GM18861 (cell line): ENCODE measurements around the gene SPPL3.
"Not testable (repeated sequence)": the region's sequence is repeated elsewhere in the genome, so short reads cannot be mapped to it uniquely, and the experiment has no call there.

ENCODE experiments used
- ATAC-seq: cut with Tn5 transposase; IDR thresholded peaks from one replicate; pipeline ENCODE4 v1.9.1; 2021; ENCODE audit not compliant: unreplicated experiment

Gene SPPL3

DNA sequence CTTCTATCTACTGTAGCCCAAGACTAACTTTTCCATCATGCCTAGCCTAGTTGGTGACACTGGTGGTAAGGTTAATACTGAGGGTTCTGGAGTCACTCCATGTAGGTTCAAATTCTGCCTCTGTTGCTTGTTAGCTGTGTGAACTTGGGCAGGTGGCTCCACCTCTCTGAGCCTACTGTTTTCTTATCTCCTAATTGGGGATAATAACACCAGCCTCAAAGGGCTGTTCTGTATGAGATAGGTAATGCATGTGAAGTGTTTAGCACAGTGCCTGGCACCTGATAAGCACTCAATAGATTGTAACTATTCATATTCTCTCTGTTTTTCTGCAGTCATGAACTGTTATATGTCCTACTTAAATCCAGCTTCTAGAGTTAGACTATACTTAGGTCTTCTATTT lies 17.5 kb upstream of the SPPL3 start:
- no peak for ATAC-seq

DNA sequence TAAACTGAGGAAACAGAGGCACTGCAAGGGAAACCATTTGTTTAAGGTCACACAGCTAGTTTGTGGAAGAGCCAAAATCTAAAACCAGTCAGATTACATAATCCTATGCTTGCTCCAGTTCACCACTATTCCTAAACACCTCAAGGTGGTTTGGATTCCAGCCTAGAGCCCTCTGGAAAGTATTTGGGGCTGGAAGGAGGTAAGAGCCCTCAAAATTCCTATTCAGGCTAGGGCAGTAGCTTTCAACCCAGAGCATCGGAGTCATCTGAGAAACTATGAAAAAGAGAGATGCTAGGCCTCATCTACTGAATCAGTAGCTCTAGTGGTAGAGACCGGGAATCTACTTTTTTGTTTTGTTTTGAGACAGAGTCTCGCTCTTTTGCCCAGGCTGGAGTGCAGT lies 16.0 kb upstream of the SPPL3 start:
- ATAC-seq = no peak

DNA sequence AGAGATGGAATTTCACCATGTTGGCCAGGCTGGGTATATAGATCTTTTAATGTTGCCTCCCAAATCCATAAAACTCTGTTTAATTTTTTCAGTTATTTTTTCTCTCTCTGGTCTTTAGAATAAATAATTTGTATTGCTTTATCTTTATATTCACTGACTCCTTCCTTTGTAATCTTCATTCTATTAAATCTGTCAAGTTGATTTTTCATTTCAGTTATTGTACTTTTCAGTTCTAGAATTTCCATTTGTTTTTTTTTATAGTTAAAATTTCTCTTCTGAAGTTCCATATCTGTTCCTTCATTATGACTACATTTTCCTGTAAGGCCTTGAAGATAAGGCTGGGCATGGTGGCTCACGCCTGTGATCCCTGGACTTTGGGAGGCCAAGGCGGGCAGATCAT lies 13.6 kb upstream of the SPPL3 start:
- ATAC-seq = no peak

DNA sequence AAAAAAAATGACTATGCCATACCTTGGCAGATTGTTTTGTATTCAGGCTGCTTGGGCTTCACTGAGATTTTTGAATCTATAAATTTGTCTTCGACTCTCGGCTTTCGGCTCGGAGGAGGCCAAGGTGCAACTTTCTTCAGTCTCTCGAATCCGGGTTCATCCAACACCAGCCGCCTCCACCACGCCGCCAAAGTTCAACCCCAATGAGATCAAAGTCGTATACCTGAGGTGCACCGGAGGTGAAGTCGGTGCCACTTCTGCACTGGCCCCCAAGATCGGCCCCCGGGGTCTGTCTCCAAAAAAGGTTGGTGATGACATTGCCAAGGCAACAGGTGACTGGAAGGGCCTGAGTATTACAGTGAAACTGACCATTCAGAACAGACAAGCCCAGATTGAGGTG lies 12.4 kb upstream of the SPPL3 start:
- no peak for ATAC-seq

DNA sequence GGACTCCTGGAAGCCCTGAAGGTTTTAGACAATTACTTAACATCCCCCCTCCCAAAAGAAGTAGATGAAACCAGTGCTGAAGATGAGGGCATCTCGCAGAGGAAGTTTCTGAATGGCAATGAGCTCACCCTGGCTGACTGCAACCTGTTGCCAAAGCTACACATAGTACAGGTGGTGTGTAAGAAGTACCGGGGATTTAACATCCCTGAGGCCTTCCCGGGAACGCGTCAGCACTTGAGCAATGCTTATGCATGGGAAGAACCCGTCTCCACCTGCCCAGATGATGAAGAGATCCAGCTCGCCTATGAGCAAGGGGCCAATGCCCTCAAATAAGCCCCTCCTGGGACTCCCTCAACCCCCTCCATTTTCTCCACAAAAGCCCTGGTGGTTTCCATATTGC lies 10.6 kb upstream of the SPPL3 start:
- no peak for ATAC-seq

DNA sequence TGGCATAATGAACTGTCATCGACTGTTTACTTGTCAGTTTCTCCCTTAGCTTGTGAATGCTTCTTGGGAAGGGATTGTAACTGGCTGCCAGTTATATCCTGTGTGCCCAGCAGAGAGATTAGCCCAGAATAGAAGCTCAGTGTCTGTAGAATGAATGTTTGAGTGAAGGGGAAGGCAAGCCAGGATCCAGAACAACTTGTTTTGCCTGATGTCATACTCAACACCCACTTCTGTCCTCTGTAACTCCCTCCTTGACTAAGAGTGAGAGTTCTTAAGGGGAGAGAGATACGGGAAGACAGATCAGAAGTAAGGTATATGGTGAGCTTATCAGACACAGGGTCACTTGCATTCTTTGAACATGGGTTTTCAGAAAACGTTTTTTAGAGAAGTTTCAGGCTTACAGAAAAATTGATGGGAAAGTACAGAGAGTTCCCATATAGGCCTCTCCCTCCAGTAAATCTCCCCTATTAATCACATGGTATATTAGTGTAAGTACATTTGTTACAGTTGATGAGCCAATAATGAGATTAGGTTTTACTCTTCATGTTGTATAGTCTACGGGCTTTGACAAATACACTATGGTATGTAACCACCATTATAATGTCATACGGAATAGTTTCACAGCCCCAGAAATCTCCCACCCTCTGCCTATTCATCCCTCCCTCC lies 5.6 kb upstream of the SPPL3 start:
- no peak for ATAC-seq

DNA sequence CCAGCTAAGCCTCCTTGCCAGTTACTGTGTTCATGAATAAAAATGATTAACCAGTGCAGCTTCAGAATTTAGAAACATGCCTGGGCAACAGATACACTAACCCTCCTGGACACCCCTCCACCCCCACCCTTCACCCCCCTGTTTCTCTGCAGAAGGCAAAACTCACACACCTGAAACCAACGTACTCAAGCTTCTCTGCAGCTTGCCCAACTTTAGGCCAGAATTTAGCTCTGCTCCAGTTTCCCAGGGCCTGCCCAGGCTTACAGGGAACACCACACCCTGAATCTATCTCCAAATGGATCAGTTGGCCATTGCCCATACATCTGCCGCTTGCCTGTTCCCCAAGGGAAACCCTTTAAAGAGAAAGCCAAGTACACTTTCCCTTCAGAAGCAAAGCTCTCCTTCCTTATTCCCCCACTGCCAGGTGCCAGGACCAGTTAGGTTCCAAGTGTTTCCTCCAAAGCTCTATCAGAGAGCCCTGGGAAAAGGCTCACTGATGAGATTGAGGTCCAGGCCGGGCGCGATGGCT lies 1.8 kb upstream of the SPPL3 start:
- no peak for ATAC-seq

DNA sequence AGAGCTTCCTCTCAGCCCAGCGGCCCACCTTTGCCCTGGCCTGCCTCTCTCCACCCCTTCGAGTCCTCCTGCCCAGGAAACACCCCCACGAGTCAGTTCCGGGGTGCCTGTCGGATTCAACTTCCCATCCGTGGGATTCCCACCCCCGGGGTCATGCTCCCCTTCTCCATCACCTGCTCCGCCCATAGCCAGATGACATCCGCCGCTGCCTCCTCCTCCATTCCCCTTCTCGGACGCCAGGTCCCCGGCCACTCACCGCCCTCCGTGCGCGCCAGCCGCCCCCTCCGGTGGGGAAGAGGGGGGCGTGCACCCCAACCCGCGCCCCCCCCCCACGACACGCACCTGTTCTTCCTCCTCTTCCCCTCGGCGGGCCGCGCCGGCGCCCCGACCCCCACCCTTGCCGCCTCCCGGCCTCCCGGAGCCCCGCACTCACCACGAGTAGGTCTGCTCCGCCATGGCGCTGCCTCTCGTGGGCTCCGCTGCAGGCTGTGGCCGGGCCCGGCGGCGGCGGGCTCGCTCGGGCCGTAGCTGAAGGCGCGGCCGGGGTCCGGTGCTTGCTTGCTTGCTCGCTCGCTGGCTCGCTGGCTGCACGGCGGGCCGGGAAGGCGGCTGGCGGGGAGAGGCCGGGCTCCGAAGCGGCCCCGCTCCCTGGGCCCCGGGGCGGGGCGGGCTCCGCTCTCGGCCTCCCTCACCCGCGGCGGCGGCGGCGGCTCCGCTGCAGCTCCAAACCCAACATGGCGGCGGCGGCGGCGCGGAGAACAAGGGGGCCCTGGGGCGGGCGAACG lies 554 bp downstream of the SPPL3 start:
- ATAC-seq = peak; percentile 31

DNA sequence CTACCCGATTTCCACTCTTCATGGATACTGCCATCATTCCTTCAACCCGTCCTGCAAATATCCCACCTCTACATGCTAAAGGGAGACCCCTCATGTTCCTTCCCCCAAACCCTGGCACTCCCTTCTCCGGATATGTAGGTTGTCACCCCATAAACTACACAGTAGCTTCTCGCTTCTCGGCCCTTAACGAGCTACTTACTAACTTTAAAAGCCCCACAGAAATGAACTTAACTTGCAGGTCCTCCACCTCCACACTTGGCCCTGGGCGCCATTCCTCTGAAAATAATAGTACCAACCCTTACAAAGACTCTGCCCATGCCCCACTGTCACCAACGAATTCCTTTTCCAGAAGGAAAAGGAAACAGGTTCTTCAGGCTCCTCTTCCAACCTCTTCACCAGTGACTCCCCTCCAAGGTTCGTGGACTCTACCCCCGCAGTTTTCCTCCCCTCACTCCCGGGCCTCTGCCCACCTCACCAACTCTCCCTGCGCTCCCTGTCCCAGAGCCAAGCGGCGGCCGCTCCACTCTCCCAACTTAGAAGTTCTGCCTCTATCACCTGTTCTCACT lies 1.2 kb downstream of the SPPL3 start:
- ATAC-seq = no peak

DNA sequence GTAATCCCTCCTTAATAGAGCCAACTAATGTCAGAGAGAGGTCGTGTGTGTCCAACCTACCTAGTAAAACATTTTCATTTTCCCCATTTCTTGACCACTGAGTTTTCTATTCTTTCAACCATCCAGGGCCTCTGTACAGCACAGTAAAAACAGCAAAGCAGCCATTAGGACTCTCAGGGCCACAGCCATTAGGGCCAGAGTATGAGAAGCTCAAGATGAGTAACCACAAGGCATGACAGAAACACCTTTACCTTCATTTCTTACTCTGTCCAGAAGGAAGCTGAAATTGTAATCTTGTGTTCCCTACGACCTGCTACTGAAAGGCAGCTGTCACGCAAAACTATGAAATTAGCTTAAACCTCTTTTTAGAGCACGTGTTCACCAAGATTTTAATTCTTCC lies 2.3 kb downstream of the SPPL3 start:
- ATAC-seq = no peak

DNA sequence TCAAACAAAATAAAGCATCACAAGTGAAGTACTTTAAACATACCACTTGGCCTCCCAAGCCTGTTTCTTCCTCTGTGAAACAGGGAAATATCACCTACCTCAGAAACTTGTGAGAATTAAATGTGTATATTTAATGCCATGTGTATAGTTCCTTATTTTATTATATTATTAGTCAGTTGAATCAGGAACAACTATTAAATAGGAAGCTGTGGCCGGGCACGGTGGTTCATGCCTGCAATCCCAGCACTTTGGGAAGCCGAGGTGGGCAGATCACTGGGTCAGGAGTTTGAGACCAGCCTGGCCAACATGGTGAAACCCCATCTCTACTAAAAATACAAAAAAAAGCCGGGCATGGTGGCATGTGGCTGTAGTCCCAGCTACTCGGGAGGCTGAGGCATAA lies 3.1 kb downstream of the SPPL3 start:
- not testable (repeated sequence) for ATAC-seq

DNA sequence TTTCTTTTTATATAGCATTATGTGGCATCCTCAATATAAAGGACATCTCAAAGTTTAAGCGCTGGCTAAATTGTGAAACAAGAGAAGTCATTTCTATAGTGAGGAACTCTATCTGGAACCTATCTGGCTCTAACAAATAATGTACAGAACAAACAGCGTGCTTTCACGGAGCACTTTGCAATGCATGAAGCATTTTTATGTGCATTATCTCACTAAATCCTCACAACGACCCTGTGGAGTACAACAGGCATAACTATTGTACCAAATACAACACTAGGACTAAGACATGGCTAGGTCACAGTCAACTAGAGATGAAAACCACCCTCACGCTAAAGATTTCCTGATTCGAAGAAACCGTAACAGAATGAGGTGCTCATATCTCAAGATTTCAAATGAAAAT lies 8.6 kb downstream of the SPPL3 start:
- no peak for ATAC-seq

DNA sequence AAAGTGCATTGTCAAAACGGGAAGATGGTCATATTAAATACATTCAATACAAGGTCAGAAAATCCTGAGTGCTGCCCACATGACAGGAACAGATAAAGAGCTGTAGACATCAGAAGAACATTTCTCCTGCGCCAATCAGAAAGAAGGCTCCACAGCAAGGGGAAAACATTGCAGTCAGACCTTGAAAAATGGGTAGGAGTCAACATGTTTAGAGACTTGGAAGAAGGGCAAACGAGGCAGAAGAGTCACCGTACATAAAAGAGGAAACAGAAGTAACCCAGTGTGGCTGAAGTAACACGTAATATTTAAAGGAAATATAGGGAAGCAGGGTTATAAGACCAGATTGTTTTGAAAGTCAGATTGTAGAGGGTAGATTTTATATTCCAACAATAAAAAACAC lies 11.9 kb downstream of the SPPL3 start:
- no peak for ATAC-seq

DNA sequence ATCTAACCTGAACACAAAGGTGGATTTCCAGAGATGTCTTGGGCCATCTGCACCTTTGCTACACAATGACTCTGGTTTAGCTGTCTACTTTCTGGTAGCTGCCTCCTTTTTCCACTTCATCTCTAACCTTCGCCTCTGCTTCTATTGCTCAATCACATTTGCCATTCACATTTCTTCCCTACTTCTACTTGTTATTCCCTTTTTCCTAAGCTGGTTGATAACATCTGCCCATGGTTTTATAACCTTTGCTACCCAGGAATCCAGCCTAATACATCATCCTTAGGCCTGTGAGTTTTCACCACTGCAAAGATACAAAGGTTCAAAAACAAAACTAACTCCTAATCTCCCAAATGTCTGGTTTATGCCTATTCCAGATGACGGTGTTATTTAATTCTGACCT lies 13.2 kb downstream of the SPPL3 start:
- no peak for ATAC-seq

DNA sequence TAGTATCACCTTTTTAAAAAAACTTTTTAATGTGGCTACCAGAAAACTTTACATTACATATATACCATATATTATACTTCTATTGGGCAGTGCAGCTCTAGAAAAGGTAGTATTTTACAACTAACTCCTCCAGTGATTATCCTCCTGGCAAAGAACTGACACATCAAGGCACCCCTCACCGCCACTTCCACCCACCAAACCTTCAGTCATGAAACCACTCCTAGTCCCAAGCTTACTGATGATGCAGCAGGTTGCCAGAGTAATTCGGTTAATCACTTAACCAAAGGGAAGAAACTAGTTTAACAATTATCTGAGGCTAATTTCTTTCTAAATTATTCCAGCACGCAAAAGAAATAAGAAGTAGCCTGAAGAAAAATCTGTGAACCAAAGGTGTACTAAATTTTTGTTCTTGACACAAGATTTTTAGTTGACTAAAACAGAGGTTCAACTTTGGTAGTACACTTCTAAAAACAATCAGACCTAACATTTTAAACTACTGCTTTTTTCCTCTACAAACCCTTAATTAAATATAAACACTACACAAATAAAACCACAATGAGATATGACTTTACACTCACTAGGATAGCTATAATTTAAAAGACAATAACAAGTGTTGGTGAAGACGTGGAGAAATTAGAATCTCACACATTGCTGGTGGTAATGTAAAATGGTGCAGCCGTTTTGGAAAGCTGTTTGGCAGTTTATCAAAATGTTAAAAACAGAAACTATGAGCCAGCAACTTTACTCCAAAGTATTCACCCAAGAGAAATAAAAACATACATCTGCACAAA lies 16.7 kb downstream of the SPPL3 start:
- ATAC-seq = no peak

DNA sequence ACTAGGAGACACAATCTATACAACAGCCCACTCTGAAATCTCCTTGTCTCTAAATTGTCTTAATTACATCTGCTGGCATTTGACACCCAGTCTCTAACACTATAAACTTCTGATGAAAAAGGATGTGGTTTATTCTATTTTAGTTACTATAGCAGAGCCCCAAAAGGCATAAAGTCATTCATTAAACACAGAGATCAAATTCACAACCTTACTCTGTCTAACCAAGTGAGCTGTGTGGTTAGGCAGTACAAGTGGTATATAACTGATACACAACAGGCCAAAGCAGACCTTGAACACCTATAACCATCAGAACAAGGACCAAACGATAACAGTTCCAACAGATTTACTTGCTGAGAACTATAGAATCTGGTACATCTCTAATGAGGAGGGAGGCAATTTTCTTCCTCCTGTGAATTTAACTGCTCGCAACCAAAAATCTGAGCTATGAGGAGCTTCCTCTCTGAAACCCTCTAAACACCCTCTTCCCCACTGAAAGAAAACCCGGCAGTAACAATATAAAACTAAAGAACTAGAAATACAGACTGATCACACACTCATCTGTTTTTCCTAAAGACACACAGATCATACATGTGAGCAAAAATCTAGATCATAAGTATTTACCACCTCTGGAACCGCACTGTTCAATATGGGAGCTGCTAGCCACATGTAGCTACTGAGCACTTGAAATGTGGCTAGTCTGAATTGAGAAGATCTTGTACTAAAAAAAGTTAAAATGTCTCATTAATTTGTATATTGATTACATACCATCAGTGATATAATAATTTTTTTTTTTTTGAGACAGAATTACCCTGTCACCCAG lies 17.7 kb downstream of the SPPL3 start:
- peak; percentile 87 for ATAC-seq

DNA sequence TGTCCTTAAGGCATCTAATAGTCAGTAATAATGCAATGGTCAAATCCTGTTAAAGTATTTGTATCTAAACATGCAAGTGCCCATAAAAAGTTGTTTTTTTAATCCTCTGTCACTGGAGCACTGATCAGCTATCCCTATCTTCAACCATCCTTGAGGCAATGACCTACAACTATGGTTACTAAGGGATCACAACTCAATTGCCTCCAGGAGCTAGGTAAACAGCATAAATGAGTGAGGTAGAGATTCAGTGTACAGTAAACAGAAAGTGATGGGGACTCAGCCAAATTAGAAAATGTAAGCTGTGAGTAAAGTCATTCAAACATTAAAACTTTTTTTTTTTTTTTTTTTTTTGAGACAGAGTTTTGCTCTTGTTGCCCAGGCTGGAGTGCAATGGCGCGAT lies 18.6 kb downstream of the SPPL3 start:
- ATAC-seq = no peak

DNA sequence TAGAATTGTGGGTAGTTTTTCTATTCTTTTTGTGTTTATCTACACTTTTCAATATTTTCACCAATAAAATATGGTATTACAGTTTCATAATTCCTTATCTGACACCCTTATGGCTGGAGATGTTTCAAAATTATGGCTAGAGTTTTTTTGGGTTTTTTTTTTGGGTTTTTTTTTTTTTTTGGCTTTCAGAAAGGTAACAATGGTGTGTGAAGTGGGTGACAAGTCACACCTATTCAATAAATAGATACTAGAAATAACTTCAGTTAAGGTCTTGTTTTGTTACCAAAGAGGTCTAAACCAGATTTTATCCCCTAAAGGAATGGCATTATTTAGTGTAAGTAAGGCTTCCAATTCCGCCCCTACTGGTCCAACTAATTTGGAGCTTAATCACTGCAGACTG lies 19.5 kb downstream of the SPPL3 start:
- ATAC-seq = no peak

DNA sequence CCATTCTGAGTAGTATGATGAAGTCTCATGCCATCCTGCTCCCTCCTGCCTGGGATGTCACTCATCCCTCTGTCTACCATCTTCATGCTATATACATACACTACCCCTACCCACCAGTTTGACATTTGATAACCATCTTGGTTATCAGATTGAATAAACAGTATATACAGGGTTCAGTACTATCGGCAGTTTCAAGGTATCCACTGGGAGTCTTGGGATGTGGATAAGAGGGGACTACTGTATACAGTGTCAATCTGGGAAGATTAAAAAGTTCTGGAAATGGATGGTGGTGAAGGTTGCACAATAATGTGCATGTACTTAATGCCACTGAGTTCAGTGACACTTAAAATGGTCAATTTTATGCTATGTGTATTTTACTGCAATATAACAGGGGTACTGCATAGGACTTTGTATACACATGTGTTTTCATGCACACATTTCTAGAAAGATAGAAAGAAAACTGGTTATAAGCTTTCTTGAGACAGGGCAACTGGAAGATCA lies 22.1 kb downstream of the SPPL3 start:
- no peak for ATAC-seq

DNA sequence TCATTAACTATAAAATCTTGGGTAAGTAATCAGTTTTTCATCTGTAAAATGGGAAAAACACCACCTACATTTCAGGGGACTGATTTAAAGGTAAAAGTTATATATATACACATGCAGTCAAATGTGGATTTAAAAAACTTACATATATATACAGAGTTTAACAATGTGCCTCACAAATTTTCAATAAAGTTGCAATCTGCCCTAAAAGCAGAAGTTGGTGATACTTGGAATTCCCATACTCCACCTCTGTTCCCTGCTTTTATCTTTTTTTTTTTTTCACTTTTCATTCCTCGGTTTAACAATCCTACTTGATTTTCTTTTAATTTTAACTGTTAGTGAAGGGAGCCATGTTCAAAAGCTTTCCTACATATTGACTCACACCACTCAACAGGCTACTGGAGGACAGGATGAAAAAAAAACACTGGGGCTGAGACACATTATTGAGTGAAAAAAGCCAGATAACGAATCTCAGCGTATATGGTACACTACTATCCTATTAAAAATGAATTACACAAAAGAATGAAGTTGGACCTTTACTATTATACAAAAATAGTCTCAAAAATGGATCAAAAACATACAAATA lies 24.3 kb downstream of the SPPL3 start:
- no peak for ATAC-seq
